Colonic mucosa (tissue), 4 donors: ENCODE measurements around the gene GAS2L2. TPM values are rescaled to one million over a fixed set of nuclear protein-coding genes. Genes with fewer than 3 reads are reported as not detected.
"Not testable (repeated sequence)": the region's sequence is repeated elsewhere in the genome, so short reads cannot be mapped to it uniquely, and the experiment has no call there.

Source experiments
- DNase-seq: peaks from one replicate; pipeline ENCODE4 v3.0.0-alpha.2; 2020
- H3K27ac ChIP-seq: fragments of 200-600 bp; one replicate; pipeline ENCODE4 v1.8.0; 2021
- H3K27me3 ChIP-seq: fragments of 200-600 bp; one replicate; pipeline ENCODE4 v1.8.0; 2021
- H3K36me3 ChIP-seq: fragments of 200-600 bp; one replicate; pipeline ENCODE4 v1.8.0; 2021
- H3K4me1 ChIP-seq: fragments of 200-600 bp; one replicate; pipeline ENCODE4 v1.8.0; 2021; ENCODE audit warnings: mild to moderate bottlenecking
- H3K4me3 ChIP-seq: fragments of 200-600 bp; one replicate; pipeline ENCODE4 v1.8.0; 2021
- H3K9ac ChIP-seq, 2 donors: one replicate each; pipeline ENCODE4 v1.7.0; 2013; ENCODE audit warnings: control low read depth in 2 of 2, low read depth in 2 of 2, low read length in 2 of 2
- H3K9me3 ChIP-seq: fragments of 200-600 bp; one replicate; pipeline ENCODE4 v1.8.0; 2021
- intact Hi-C: fragments of 100-400 bp; cut with DNase I; formaldehyde crosslinking; loops from one replicate; pipeline ENCODE4 v1.14.1; 2022
- total RNA-seq, 2 donors: library from RNA; stranded (reverse); fragmentation: NEBNext Ultra II Directional in 1 of 2; extraction: Animal tissue kit (Norgen Biotek cat#: 25700) in 1 of 2; gene quantifications; one replicate each; pipeline ENCODE4 v1.2.1, GENCODE V29; 2021
- TF ChIP-seq, protein P1 (sequence below): fragments of 200-600 bp; IDR thresholded peaks from one replicate; pipeline ENCODE4 v1.8.0; 2022; ENCODE audit warnings: antibody characterized with exemption, mild to moderate bottlenecking
- donor health status: healthy.
- donor health status: DM: no; HTN: no; CAD: no.
- donor health status: DM: no; HTN: no; CAD: no.

The GAS2L2 gene
- total RNA-seq, 2 donors from 2014 or later, result 0.15 TPM; not detected in 1

DNA sequence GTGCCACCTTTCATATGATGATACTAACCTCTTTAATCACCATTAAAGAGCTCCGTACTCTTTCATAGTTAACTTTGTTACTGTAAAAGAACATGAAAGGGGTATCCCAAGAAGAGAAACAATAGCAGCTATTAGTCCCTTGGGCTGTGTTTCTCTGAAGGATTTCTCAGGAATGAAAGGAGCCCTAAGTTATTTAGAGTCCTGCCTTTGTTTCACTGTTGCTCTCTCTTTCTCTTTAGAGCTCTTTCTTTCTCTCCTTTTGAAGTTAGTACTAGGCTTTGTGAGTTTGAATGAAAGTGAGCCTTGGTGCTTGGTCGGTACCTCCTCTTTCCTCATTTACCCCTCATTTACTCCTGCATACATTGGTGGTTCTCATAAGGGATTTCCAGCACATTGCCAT is 42.1 kb downstream of the GAS2L2 start:
- H3K9ac ChIP-seq, result no peak overlapping the region
- no peaks in the 10 kb centered on the region for H3K4me1 ChIP-seq
- no peak overlapping the region for H3K4me3 ChIP-seq
- TF ChIP-seq, protein P1, sequence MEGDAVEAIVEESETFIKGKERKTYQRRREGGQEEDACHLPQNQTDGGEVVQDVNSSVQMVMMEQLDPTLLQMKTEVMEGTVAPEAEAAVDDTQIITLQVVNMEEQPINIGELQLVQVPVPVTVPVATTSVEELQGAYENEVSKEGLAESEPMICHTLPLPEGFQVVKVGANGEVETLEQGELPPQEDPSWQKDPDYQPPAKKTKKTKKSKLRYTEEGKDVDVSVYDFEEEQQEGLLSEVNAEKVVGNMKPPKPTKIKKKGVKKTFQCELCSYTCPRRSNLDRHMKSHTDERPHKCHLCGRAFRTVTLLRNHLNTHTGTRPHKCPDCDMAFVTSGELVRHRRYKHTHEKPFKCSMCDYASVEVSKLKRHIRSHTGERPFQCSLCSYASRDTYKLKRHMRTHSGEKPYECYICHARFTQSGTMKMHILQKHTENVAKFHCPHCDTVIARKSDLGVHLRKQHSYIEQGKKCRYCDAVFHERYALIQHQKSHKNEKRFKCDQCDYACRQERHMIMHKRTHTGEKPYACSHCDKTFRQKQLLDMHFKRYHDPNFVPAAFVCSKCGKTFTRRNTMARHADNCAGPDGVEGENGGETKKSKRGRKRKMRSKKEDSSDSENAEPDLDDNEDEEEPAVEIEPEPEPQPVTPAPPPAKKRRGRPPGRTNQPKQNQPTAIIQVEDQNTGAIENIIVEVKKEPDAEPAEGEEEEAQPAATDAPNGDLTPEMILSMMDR, result no peak
- no peaks in the 10 kb centered on the region for H3K9me3 ChIP-seq
- H3K27ac ChIP-seq, result no peak overlapping the region
- peaks cover 22% of the 10 kb centered on the region for H3K36me3 ChIP-seq
- intact Hi-C loops, result no loop called here
- H3K27me3 ChIP-seq, result no peaks in the 10 kb centered on the region
- DNase-seq, result no peak

DNA sequence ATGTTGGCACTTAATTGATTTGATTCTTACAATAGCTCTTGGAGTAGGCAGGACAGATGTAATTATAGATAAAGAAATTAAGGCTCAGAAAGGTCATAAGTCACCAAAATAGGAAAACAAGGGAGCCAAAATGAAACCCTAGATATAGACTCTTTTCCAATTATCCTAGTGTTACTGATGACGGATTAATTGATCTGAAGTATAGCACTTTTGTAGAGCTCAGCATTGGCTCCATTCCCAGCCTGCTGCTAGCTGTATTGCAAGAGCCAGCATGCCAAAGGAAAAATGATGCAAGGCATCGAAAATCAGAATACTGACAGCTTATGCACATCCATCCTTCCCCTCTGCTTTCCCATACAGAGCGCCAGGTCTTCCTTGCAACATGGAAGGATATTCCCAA is 43.2 kb downstream of the GAS2L2 start:
- no peak for DNase-seq
- intact Hi-C loops, result no loop called here
- H3K9ac ChIP-seq, result no peak overlapping the region
- H3K4me1 ChIP-seq, result no peaks in the 10 kb centered on the region
- no peaks in the 10 kb centered on the region for H3K27me3 ChIP-seq
- H3K36me3 ChIP-seq, result peaks cover 16% of the 10 kb centered on the region
- H3K27ac ChIP-seq, result no peak overlapping the region
- TF ChIP-seq, protein P1, result no peak
- no peaks in the 10 kb centered on the region for H3K9me3 ChIP-seq
- H3K4me3 ChIP-seq, result no peak overlapping the region

- H3K4me3 ChIP-seq, result no peak overlapping the region
- TF ChIP-seq, protein P1, result no peak
- H3K9ac ChIP-seq, result no peak overlapping the region
- peaks cover 16% of the 10 kb centered on the region for H3K36me3 ChIP-seq
- intact Hi-C loops, result no loop called here
- no peaks in the 10 kb centered on the region for H3K4me1 ChIP-seq
- H3K9me3 ChIP-seq, result no peaks in the 10 kb centered on the region
- H3K27me3 ChIP-seq, result no peaks in the 10 kb centered on the region
- no peak for DNase-seq
- H3K27ac ChIP-seq, result no peak overlapping the region
Measured at GRCh38 chr17:35708951-35709350, 44.1 kb downstream of the GAS2L2 start.

DNA sequence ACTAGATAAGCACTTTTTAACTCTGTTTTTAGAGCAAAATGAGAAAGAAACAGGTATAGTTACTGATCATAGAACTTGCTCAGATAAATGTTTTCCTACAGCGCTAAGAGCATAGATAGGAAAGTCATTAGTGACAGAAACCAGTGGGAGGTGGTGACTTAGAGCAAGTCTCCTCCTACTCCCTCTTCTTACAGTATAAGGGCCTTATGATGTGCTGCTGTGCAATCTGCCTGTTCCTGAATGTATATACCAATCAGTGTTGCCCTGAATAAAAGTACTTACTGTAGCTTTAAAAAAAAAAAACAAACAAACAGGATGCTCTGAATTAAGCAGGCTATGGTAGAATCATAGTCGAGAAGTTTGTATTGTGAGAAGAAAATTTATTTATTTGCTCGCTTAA is 44.9 kb downstream of the GAS2L2 start:
- Histone ChIP-seq H3K9me3 (no peaks in the 10 kb centered on the region), H3K9ac (no peak overlapping the region), H3K27me3 (no peaks in the 10 kb centered on the region), H3K36me3 (peaks cover 16% of the 10 kb centered on the region), H3K4me3 (no peak overlapping the region), H3K27ac (no peak overlapping the region), H3K4me1 (no peaks in the 10 kb centered on the region)
- intact Hi-C loops, result no loop called here
- TF ChIP-seq, protein P1, result no peak
- no peak for DNase-seq

- intact Hi-C loops, result no loop called here
- TF ChIP-seq, protein P1, result no peak
- H3K27me3 ChIP-seq, result no peaks in the 10 kb centered on the region
- no peak overlapping the region for H3K4me3 ChIP-seq
- no peak overlapping the region for H3K9ac ChIP-seq
- H3K27ac ChIP-seq, result no peak overlapping the region
- peaks cover 12% of the 10 kb centered on the region for H3K36me3 ChIP-seq
- DNase-seq, result no peak
- H3K9me3 ChIP-seq, result no peaks in the 10 kb centered on the region
- H3K4me1 ChIP-seq, result no peaks in the 10 kb centered on the region
Measured at GRCh38 chr17:35705705-35706104, 47.3 kb downstream of the GAS2L2 start.

- TF ChIP-seq, protein P1, result no peak
- no peaks in the 10 kb centered on the region for H3K4me1 ChIP-seq
- H3K9ac ChIP-seq, result no peak overlapping the region
- no peak for DNase-seq
- no peaks in the 10 kb centered on the region for H3K9me3 ChIP-seq
- peaks cover 7% of the 10 kb centered on the region for H3K36me3 ChIP-seq
- no peak overlapping the region for H3K27ac ChIP-seq
- intact Hi-C loops, result no loop called here
- no peak overlapping the region for H3K4me3 ChIP-seq
- no peaks in the 10 kb centered on the region for H3K27me3 ChIP-seq
Measured at GRCh38 chr17:35705230-35705629, 47.8 kb downstream of the GAS2L2 start.

DNA sequence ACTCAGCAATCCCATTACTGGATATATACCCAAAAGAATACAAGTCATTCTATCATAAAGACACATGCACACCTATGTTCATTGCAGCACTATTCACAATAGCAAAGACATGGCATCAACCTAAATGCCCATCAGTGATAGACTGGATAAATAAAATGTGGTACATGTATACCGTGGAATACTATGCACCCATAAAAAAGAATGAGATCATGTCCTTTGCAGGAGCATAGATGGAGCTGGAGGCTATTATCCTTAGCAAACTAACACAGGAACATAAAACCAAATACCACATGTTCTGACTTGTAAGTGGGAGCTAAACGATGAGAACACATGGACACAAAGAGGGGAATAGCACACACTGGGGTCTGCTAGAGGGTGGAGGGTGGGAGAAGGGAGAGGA is 49.7 kb downstream of the GAS2L2 start:
- H3K27ac ChIP-seq, H3K27me3 ChIP-seq, DNase-seq, H3K9me3 ChIP-seq, intact Hi-C loops, H3K9ac ChIP-seq, H3K36me3 ChIP-seq, H3K4me1 ChIP-seq, H3K4me3 ChIP-seq: not testable (repeated sequence)
